IMR-90 (cell line): ENCODE data around the gene ANAPC7. TPM values are rescaled to one million over a fixed set of nuclear protein-coding genes. Genes with fewer than 3 reads are reported as not detected.

Experiments used
- ATAC-seq: fragments of 200-7000 bp; cut with Tn5 transposase; 2 replicates; pipeline ENCODE4 v1.9.1; 2020; ENCODE audit warnings: low read depth, mild to moderate bottlenecking, moderate library complexity
- BruUV-seq: library from RNA; stranded (reverse); fragments of 400-500 nt; replicated peaks from 2 replicates; lab custom pipeline; 2021; lab: Mats Ljungman, UMichigan
- CTCF ChIA-PET: fragments of 300-600 bp; formaldehyde crosslinking; extraction: SDS; loops from one replicate; lab custom pipeline; 2021; ENCODE audit warnings: antibody characterized with exemption; lab: Yijun Ruan, JAX
- POLR2A ChIA-PET: fragments of 300-600 bp; sonication (Branson Sonifier 250); formaldehyde crosslinking; loops from one replicate; lab custom pipeline; 2022; ENCODE audit warnings: antibody characterized with exemption; ENCODE audit not compliant: unreplicated experiment; lab: Charles Lee
- DNase-seq: peaks from one replicate; pipeline ENCODE4 v3.0.0; 2013
- H2AFZ ChIP-seq: replicated peaks from 2 replicates; pipeline ENCODE3; 2013; ENCODE audit warnings: low read length, mild to moderate bottlenecking; ENCODE audit not compliant: poor library complexity
- H2AK5ac ChIP-seq: 2 replicates; pipeline ENCODE4 v1.6.1; 2013; ENCODE audit warnings: low read depth, low read length, inconsistent platforms
- H2AK9ac ChIP-seq: replicated peaks from 2 replicates; pipeline ENCODE3; 2013; ENCODE audit warnings: mild to moderate bottlenecking, low read depth, low read length, moderate library complexity; ENCODE audit not compliant: poor library complexity
- H2BK120ac ChIP-seq: 2 replicates; pipeline ENCODE4 v1.6.1; 2013; ENCODE audit warnings: low read depth, low read length, inconsistent platforms
- H2BK15ac ChIP-seq: 3 replicates; pipeline ENCODE4 v1.6.1; 2013; ENCODE audit warnings: low read depth, low read length, inconsistent platforms
- H2BK20ac ChIP-seq: 2 replicates; pipeline ENCODE4 v1.6.1; 2013; ENCODE audit warnings: low read depth, mild to moderate bottlenecking, inconsistent platforms, low read length, moderate library complexity
- H2BK5ac ChIP-seq: 2 replicates; pipeline ENCODE4 v1.6.1; 2013; ENCODE audit warnings: mild to moderate bottlenecking, low read depth, low read length, inconsistent platforms; ENCODE audit not compliant: poor library complexity, severe bottlenecking
- H3K14ac ChIP-seq: replicated peaks from 2 replicates; pipeline ENCODE4 v1.6.1; 2013; ENCODE audit warnings: low read depth, low read length, inconsistent platforms
- H3K18ac ChIP-seq: 2 replicates; pipeline ENCODE4 v1.6.1; 2013; ENCODE audit warnings: low read depth, low read length, control low read depth
- H3K23ac ChIP-seq: 2 replicates; pipeline ENCODE4 v1.6.1; 2013; ENCODE audit warnings: low read depth, low read length, inconsistent platforms
- H3K27ac ChIP-seq: 2 replicates; pipeline ENCODE4 v1.5.1; 2013; ENCODE audit warnings: mild to moderate bottlenecking, control low read depth, low read length; ENCODE audit not compliant: insufficient read depth
- H3K27me3 ChIP-seq: 2 replicates; pipeline ENCODE4 v1.6.1; 2013; ENCODE audit warnings: low read length; ENCODE audit not compliant: control insufficient read depth, insufficient read depth
- H3K36me3 ChIP-seq: 2 replicates; pipeline ENCODE4 v1.6.1; 2013; ENCODE audit warnings: low read length, mixed read lengths; ENCODE audit not compliant: control insufficient read depth, insufficient read depth
- H3K4ac ChIP-seq: 2 replicates; pipeline ENCODE4 v1.6.1; 2013; ENCODE audit warnings: low read depth, low read length, inconsistent platforms
- H3K4me1 ChIP-seq: 2 replicates; pipeline ENCODE4 v1.6.1; 2013; ENCODE audit warnings: low read length, mixed read lengths; ENCODE audit not compliant: control insufficient read depth, insufficient read depth
- H3K4me2 ChIP-seq: 2 replicates; pipeline ENCODE4 v1.6.1; 2013; ENCODE audit warnings: low read depth, mild to moderate bottlenecking, control low read depth, low read length, moderate library complexity
- H3K4me3 ChIP-seq: 2 replicates; pipeline ENCODE4 v1.5.1; 2013; ENCODE audit warnings: low read depth, mild to moderate bottlenecking, control low read depth, low read length, moderate library complexity; ENCODE audit not compliant: insufficient read depth
- H3K56ac ChIP-seq: 2 replicates; pipeline ENCODE4 v1.6.1; 2013; ENCODE audit warnings: low read length, inconsistent platforms; ENCODE audit not compliant: insufficient read depth; ENCODE audit errors: extremely low read depth
- H3K79me1 ChIP-seq, 2 experiments: 2 replicates each; pipeline ENCODE4 v1.6.1; 2013; ENCODE audit warnings: low read length in 2 of 2, inconsistent platforms in 1 of 2, low read depth in 1 of 2
- H3K9ac ChIP-seq: 2 replicates; pipeline ENCODE4 v1.6.1; 2013; ENCODE audit warnings: low read depth, low read length, control low read depth
- H3K9me1 ChIP-seq: 2 replicates; pipeline ENCODE4 v1.6.1; 2013; ENCODE audit warnings: low read length, inconsistent platforms; ENCODE audit not compliant: insufficient read depth
- H3K9me3 ChIP-seq: 2 replicates; pipeline ENCODE4 v1.6.1; 2013; ENCODE audit warnings: low read length; ENCODE audit not compliant: control insufficient read depth, insufficient read depth
- H4K20me1 ChIP-seq: 2 replicates; pipeline ENCODE4 v1.6.1; 2013; ENCODE audit warnings: low read length, inconsistent platforms; ENCODE audit not compliant: insufficient read depth
- H4K5ac ChIP-seq: 2 replicates; pipeline ENCODE4 v1.6.1; 2013; ENCODE audit warnings: mild to moderate bottlenecking, low read depth, low read length, control low read depth
- H4K8ac ChIP-seq, 2 experiments: 2 replicates each; pipeline ENCODE4 v1.6.1; 2013; ENCODE audit warnings: low read depth in 2 of 2, low read length in 2 of 2, control low read depth in 1 of 2, inconsistent platforms in 1 of 2
- H4K91ac ChIP-seq: 2 replicates; pipeline ENCODE4 v1.6.1; 2013; ENCODE audit warnings: low read depth, low read length, inconsistent platforms; ENCODE audit not compliant: insufficient read depth
- BHLHE40 ChIP-seq: fragments of 150-350 bp; IDR thresholded peaks from 2 replicates; pipeline ENCODE4 v1.6.1; 2016; ENCODE audit warnings: mild to moderate bottlenecking, low read depth, low read length
- CEBPB ChIP-seq: IDR thresholded peaks from 2 replicates; pipeline ENCODE4 v1.6.1; 2012; ENCODE audit warnings: low read depth, low read length, improper control_type of control experiment
- CHD1 ChIP-seq: IDR thresholded peaks from 2 replicates; pipeline ENCODE4 v1.6.1; 2012; ENCODE audit warnings: low read depth, low read length, improper control_type of control experiment
- FOS ChIP-seq: fragments of 150-350 bp; IDR thresholded peaks from 2 replicates; pipeline ENCODE4 v1.6.1; 2016; ENCODE audit warnings: low read depth, low read length
- MAZ ChIP-seq: IDR thresholded peaks from 2 replicates; pipeline ENCODE4 v1.6.1; 2012; ENCODE audit warnings: low read depth, mild to moderate bottlenecking, low read length, improper control_type of control experiment, moderate library complexity, borderline replicate concordance
- MXI1 ChIP-seq: IDR thresholded peaks from 2 replicates; pipeline ENCODE4 v1.6.1; 2012; ENCODE audit warnings: low read depth, mild to moderate bottlenecking, low read length, moderate library complexity, borderline replicate concordance
- NFE2L2 ChIP-seq: fragments of 150-350 bp; IDR thresholded peaks from 2 replicates; pipeline ENCODE4 v1.6.1; 2016; ENCODE audit warnings: low read depth, mild to moderate bottlenecking, low read length
- POLR2A ChIP-seq: IDR thresholded peaks from 2 replicates; pipeline ENCODE4 v1.6.1; 2012; ENCODE audit warnings: mild to moderate bottlenecking, low read depth, low read length
- WGBS, 2 experiments: methylation state at CpG; one replicate each; pipeline versions ENCODE4 v1.1.5 to v1.1.7; 2013; ENCODE audit warnings: missing lambda C conversion rate in 2 of 2; ENCODE audit not compliant: insufficient read length in 1 of 2; ENCODE audit errors: extremely low coverage in 2 of 2; 5-methylcytosine and 5-hydroxymethylcytosine counted together
- dilution Hi-C: fragments of 300-500 bp; cut with HindIII; formaldehyde crosslinking; loops from one replicate; pipeline ENCODE4 v1.14.3; 2018; ENCODE audit warnings: low sequenced_read_pairs; ENCODE audit not compliant: unreplicated experiment
- in situ Hi-C: fragments of 300-500 bp; cut with MboI; formaldehyde crosslinking; loops from 3 replicates; pipeline ENCODE4 v1.14.3; 2019; ENCODE audit warnings: low sequenced_read_pairs, inconsistent platforms, mixed read lengths
- intact Hi-C: fragments of 100-400 bp; cut with micrococcal nuclease; formaldehyde crosslinking; loops from 2 replicates; pipeline ENCODE4 v1.10.0; 2022
- polyA plus RNA-seq, 3 experiments: library from polyadenylated mRNA; depleted of rRNA; stranded (reverse); fragments of >200 nt; gene quantifications; 2 replicates each; pipeline ENCODE4 v1.2.3, GENCODE V29; 2012; ENCODE audit warnings: low replicate concordance in 1 of 3
- total RNA-seq: library from RNA; depleted of rRNA; stranded (reverse); fragments of >200 nt; gene quantifications from 2 replicates; pipeline ENCODE4 v1.2.3, GENCODE V29; 2012
- TF ChIP-seq, protein P1 (sequence below): fragments of 150-350 bp; IDR thresholded peaks from 2 replicates; pipeline ENCODE4 v1.6.1; 2016; ENCODE audit warnings: low read depth, mild to moderate bottlenecking, low read length, moderate library complexity, borderline replicate concordance
- TF ChIP-seq, protein P2 (sequence below): fragments of 150-350 bp; IDR thresholded peaks from 2 replicates; pipeline ENCODE4 v1.6.1; 2017; ENCODE audit warnings: mild to moderate bottlenecking, antibody characterized with exemption, low read length, low read depth
- TF ChIP-seq, protein P3 (sequence below): conservative IDR thresholded peaks from 2 replicates; pipeline ENCODE4 v1.5.1; 2012; ENCODE audit warnings: mild to moderate bottlenecking, low read depth, low read length, improper control_type of control experiment

Gene ANAPC7
- total and polyA plus RNA-seq, 2 of the 4 experiments (the other 2 are of a cell fraction) = 46.4 to 57.9 TPM

DNA sequence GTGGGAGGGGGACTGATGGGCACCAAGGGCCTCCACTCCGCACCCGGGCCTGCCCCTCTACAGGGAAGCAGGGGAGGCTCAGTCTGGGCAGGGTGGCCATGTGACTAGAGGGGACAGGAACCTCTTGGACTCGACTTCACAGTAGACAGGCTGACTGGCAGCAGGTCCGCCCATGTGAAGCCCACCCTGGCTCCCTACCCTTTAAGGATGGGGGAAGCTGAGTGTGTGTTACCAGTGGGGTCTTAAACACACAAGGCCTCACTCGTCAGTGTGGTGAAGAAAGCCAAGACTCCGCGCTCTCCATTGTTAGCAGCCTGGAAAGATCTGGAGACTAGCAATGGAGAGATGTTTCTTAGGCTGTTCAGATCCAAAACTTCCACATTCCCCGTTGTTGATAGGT, 52.4 kb downstream of the ANAPC7 start:
- DNase-seq (no peak), ATAC-seq (no peak)
- in situ Hi-C loops (no loop called here), dilution Hi-C loops (no loop called here), intact Hi-C loops (no loop called here)
- Histone ChIP-seq H3K9ac (no peak overlapping the region), H3K27ac (no peak overlapping the region), H3K27me3 (no peaks in the 10 kb centered on the region), H3K23ac (no peak overlapping the region), H2BK15ac (no peak overlapping the region), H3K79me1 (peaks cover 3 to 28% of the 10 kb centered on the region in 2 experiments; a peak in 3 of 4 replicates), H3K4me2 (no peak overlapping the region), H3K56ac (no peak overlapping the region), H3K9me3 (no peaks in the 10 kb centered on the region), H2AK5ac (no peak overlapping the region), H4K20me1 (peaks cover 28% of the 10 kb centered on the region), H3K36me3 (peaks cover 39% of the 10 kb centered on the region), H2AFZ (no peak overlapping the region), H2BK5ac (no peak overlapping the region), H4K5ac (no peak overlapping the region), H3K4ac (no peak overlapping the region), H2AK9ac (no peak overlapping the region), H2BK20ac (no peak overlapping the region), H2BK120ac (no peak overlapping the region), H4K8ac (no peak overlapping the region), H4K91ac (no peak overlapping the region), H3K4me3 (no peak overlapping the region), H3K14ac (no peak overlapping the region), H3K4me1 (no peaks in the 10 kb centered on the region), H3K18ac (no peak overlapping the region), H3K9me1 (peaks cover 15% of the 10 kb centered on the region)
- BruUV-seq = no TSS peak
- POLR2A ChIA-PET = no interaction called here
- 83% methylated on average over 4 of the region's 8 CpGs; no CpG with 5 or more reads in 1 of the 2 experiments for WGBS, 2 experiments
- CTCF ChIA-PET = no interaction called here
- TF ChIP-seq FOS (no peak), CHD1 (no peak), BHLHE40 (no peak), POLR2A (no peak), MAZ (no peak), CEBPB (no peak), MXI1 (no peak), NFE2L2 (no peak)
- TF ChIP-seq, protein P1, sequence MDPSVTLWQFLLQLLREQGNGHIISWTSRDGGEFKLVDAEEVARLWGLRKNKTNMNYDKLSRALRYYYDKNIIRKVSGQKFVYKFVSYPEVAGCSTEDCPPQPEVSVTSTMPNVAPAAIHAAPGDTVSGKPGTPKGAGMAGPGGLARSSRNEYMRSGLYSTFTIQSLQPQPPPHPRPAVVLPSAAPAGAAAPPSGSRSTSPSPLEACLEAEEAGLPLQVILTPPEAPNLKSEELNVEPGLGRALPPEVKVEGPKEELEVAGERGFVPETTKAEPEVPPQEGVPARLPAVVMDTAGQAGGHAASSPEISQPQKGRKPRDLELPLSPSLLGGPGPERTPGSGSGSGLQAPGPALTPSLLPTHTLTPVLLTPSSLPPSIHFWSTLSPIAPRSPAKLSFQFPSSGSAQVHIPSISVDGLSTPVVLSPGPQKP = no peak
- TF ChIP-seq, protein P2, sequence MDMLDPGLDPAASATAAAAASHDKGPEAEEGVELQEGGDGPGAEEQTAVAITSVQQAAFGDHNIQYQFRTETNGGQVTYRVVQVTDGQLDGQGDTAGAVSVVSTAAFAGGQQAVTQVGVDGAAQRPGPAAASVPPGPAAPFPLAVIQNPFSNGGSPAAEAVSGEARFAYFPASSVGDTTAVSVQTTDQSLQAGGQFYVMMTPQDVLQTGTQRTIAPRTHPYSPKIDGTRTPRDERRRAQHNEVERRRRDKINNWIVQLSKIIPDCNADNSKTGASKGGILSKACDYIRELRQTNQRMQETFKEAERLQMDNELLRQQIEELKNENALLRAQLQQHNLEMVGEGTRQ = no peak
- TF ChIP-seq, protein P3, sequence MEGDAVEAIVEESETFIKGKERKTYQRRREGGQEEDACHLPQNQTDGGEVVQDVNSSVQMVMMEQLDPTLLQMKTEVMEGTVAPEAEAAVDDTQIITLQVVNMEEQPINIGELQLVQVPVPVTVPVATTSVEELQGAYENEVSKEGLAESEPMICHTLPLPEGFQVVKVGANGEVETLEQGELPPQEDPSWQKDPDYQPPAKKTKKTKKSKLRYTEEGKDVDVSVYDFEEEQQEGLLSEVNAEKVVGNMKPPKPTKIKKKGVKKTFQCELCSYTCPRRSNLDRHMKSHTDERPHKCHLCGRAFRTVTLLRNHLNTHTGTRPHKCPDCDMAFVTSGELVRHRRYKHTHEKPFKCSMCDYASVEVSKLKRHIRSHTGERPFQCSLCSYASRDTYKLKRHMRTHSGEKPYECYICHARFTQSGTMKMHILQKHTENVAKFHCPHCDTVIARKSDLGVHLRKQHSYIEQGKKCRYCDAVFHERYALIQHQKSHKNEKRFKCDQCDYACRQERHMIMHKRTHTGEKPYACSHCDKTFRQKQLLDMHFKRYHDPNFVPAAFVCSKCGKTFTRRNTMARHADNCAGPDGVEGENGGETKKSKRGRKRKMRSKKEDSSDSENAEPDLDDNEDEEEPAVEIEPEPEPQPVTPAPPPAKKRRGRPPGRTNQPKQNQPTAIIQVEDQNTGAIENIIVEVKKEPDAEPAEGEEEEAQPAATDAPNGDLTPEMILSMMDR = no peak
